ENCODE measurements around the gene MYO1E. TPM values are rescaled to one million over a fixed set of nuclear protein-coding genes. Genes with fewer than 3 reads are reported as not detected.

Gene MYO1E
- total RNA-seq, 1 experiment from 2014 or later, result 68.8 TPM

DNA sequence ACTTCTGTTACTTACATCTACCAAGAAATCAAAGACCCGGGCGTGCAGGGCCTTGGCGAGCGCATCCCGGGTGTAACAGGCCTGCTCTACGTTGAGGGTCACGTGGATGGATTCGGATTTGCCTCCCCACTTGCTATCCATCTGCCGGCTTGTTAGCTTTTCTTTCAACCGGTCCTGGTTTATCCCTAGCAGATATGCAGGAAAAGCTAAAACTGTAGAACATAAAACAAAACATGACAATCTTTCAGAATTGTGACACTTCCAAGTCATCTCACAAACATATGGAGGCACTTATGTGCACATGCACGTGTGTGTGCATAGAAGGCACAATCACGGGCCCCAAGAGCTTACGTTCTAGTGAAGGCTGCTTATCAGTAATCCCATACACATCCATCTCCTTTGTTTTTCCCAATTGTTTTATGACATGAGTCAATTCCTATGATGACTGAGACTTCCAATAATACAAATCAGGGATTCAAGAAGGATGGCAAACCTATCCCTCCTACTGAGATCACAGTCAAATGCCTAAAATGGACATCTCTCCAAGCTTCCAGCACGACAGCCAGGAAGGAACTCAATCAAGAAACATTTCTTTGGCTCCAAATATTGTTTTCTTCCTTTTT, 154.7 kb downstream of the MYO1E start:
- Histone ChIP-seq H2AFZ (ENCODE audit: low read length) (no peak overlapping the region), H4K20me1 (ENCODE audit: low read length) (no peaks in the 10 kb centered on the region), H3F3A (ENCODE audit: low read length, unreplicated experiment) (no peaks in the 10 kb centered on the region), H3K36me3 (ENCODE audit: low read depth, low read length) (peaks cover 43% of the 10 kb centered on the region), H3K27me3 (ENCODE audit: low read length) (no peaks in the 10 kb centered on the region), H3K9me2 (replicated peaks; ENCODE audit: low read length) (no peaks in the 10 kb centered on the region), H3K79me2 (ENCODE audit: low read length) (no peaks in the 10 kb centered on the region), H3K4me1 (ENCODE audit: insufficient read depth, low read length) (peaks cover 9% of the 10 kb centered on the region), H3K27ac (ENCODE audit: low read length) (no peak overlapping the region), H3K9me3 (ENCODE audit: low read length) (no peaks in the 10 kb centered on the region), H3K9ac (ENCODE audit: low read length) (no peak overlapping the region), H3K4me3 (ENCODE audit: low read length) (no peak overlapping the region), H3K4me2 (ENCODE audit: low read length) (no peak overlapping the region)
- CTCF ChIA-PET, result no interaction called here
- no peak for ATAC-seq
- intact Hi-C loops (cut with micrococcal nuclease), result no loop called here
- no peak for DNase-seq
- POLR2A ChIA-PET (ENCODE audit: unreplicated experiment), result no interaction called here
- TF ChIP-seq, protein P1, sequence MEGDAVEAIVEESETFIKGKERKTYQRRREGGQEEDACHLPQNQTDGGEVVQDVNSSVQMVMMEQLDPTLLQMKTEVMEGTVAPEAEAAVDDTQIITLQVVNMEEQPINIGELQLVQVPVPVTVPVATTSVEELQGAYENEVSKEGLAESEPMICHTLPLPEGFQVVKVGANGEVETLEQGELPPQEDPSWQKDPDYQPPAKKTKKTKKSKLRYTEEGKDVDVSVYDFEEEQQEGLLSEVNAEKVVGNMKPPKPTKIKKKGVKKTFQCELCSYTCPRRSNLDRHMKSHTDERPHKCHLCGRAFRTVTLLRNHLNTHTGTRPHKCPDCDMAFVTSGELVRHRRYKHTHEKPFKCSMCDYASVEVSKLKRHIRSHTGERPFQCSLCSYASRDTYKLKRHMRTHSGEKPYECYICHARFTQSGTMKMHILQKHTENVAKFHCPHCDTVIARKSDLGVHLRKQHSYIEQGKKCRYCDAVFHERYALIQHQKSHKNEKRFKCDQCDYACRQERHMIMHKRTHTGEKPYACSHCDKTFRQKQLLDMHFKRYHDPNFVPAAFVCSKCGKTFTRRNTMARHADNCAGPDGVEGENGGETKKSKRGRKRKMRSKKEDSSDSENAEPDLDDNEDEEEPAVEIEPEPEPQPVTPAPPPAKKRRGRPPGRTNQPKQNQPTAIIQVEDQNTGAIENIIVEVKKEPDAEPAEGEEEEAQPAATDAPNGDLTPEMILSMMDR (conservative IDR thresholded peaks at IDR 0.05; ENCODE audit: low read depth, low read length), result no peak
- no peak for TF ChIP-seq EZH2phosphoT487 (IDR thresholded peaks at IDR 0.05; ENCODE audit: borderline replicate concordance, low read length)
- no peak for TF ChIP-seq EZH2 (IDR thresholded peaks at IDR 0.05; ENCODE audit: low read length, unreplicated experiment)
- BruUV-seq (replicated peaks), result no TSS peak

GRCh38 chr15:59216911-59217310, 155.8 kb downstream of the MYO1E start:
- Histone ChIP-seq H3K4me3 (ENCODE audit: low read length) (no peak overlapping the region), H2AFZ (ENCODE audit: low read length) (no peak overlapping the region), H3K9me2 (replicated peaks; ENCODE audit: low read length) (no peaks in the 10 kb centered on the region), H3K36me3 (ENCODE audit: low read depth, low read length) (peaks cover 35% of the 10 kb centered on the region), H4K20me1 (ENCODE audit: low read length) (no peaks in the 10 kb centered on the region), H3K27me3 (ENCODE audit: low read length) (no peaks in the 10 kb centered on the region), H3K79me2 (ENCODE audit: low read length) (no peaks in the 10 kb centered on the region), H3F3A (ENCODE audit: low read length, unreplicated experiment) (no peaks in the 10 kb centered on the region), H3K4me1 (ENCODE audit: insufficient read depth, low read length) (peaks cover under 1% of the 10 kb centered on the region; the same call in 1 of the 2 replicates), H3K9me3 (ENCODE audit: low read length) (no peaks in the 10 kb centered on the region), H3K27ac (ENCODE audit: low read length) (no peak overlapping the region), H3K9ac (ENCODE audit: low read length) (no peak overlapping the region), H3K4me2 (ENCODE audit: low read length) (no peak overlapping the region)
- no peak for TF ChIP-seq EZH2 (IDR thresholded peaks at IDR 0.05; ENCODE audit: low read length, unreplicated experiment)
- TF ChIP-seq, protein P1 (conservative IDR thresholded peaks at IDR 0.05; ENCODE audit: low read depth, low read length), result no peak
- TF ChIP-seq EZH2phosphoT487 (IDR thresholded peaks at IDR 0.05; ENCODE audit: borderline replicate concordance, low read length), result no peak
- CTCF ChIA-PET, result no interaction called here
- DNase-seq, result no peak
- no TSS peak for BruUV-seq (replicated peaks)
- ATAC-seq, result no peak
- intact Hi-C loops (cut with micrococcal nuclease), result no loop called here
- POLR2A ChIA-PET (ENCODE audit: unreplicated experiment), result interaction anchor here (0.6 kb wide), 1 partner anchor 47 kb away, joined by 8 read pairs; no protein-coding TSS in a partner anchor

DNA sequence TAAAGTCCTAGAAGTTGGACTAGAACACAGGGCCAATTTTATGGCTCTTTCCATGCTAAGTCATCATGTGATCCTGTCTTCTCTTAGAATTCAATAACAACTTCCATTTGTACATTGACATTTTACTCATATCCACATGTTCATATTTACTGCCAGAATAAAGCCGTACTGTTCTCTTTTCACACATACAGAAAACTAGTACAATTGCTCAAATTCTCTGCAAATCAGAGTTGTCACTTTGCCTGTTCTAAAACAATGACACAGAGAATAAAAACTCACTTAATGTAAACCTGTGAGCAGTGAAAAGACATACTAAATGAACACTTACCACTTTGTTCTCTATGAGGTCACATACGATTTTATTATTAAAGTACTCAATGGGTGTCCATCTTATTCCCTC, 162.5 kb downstream of the MYO1E start:
- Histone ChIP-seq H3F3A (ENCODE audit: low read length, unreplicated experiment) (no peaks in the 10 kb centered on the region), H2AFZ (ENCODE audit: low read length) (no peak overlapping the region), H3K79me2 (ENCODE audit: low read length) (no peaks in the 10 kb centered on the region), H3K4me2 (ENCODE audit: low read length) (no peak overlapping the region), H4K20me1 (ENCODE audit: low read length) (no peaks in the 10 kb centered on the region), H3K27ac (ENCODE audit: low read length) (no peak overlapping the region), H3K27me3 (ENCODE audit: low read length) (no peaks in the 10 kb centered on the region), H3K9me3 (ENCODE audit: low read length) (no peaks in the 10 kb centered on the region), H3K9me2 (replicated peaks; ENCODE audit: low read length) (no peaks in the 10 kb centered on the region), H3K4me1 (ENCODE audit: insufficient read depth, low read length) (no peaks in the 10 kb centered on the region), H3K36me3 (ENCODE audit: low read depth, low read length) (peaks cover 38% of the 10 kb centered on the region), H3K4me3 (ENCODE audit: low read length) (no peak overlapping the region), H3K9ac (ENCODE audit: low read length) (no peak overlapping the region)
- BruUV-seq (replicated peaks), result no TSS peak
- DNase-seq (no peak), ATAC-seq (no peak)
- ChIA-PET POLR2A (ENCODE audit: unreplicated experiment) (no interaction called here), CTCF (no interaction called here)
- intact Hi-C loops (cut with micrococcal nuclease), result no loop called here
- no peak for TF ChIP-seq EZH2 (IDR thresholded peaks at IDR 0.05; ENCODE audit: low read length, unreplicated experiment)
- TF ChIP-seq, protein P1 (conservative IDR thresholded peaks at IDR 0.05; ENCODE audit: low read depth, low read length), result no peak
- no peak for TF ChIP-seq EZH2phosphoT487 (IDR thresholded peaks at IDR 0.05; ENCODE audit: borderline replicate concordance, low read length)
